SK-N-SH treated with all-trans-retinoic acid at 6 μM for 48 hours (cell line): ENCODE measurements around the gene TOX2.

Experiments
- GLIS3 ChIP-seq: fragments of 250-450 bp; sonication (Bioruptor Pico); IDR thresholded peaks from 2 replicates; pipeline ENCODE4 v1.5.0; 2020; ENCODE audit warnings: mild to moderate bottlenecking, moderate library complexity
- ZFP3 ChIP-seq: fragments of 250-450 bp; sonication (Bioruptor Pico); IDR thresholded peaks from 2 replicates; pipeline ENCODE4 v1.5.0; 2020; ENCODE audit warnings: mild to moderate bottlenecking, moderate library complexity
- ZNF8 ChIP-seq: fragments of 450-650 bp; formaldehyde crosslinking; IDR thresholded peaks from 2 replicates; pipeline ENCODE4 v1.5.0; 2020; ENCODE audit warnings: mild to moderate bottlenecking, moderate library complexity
- TF ChIP-seq, protein P1 (sequence below): fragments of 250-450 bp; sonication (Bioruptor Pico); IDR thresholded peaks from 2 replicates; pipeline ENCODE4 v1.8.0; 2020; ENCODE audit warnings: mild to moderate bottlenecking, moderate library complexity, borderline replicate concordance
- TF ChIP-seq, protein P2 (sequence below): fragments of 250-450 bp; sonication (Bioruptor Pico); IDR thresholded peaks from 2 replicates; pipeline ENCODE4 v1.5.1; 2020; ENCODE audit warnings: low read depth, mild to moderate bottlenecking, moderate library complexity

DNA sequence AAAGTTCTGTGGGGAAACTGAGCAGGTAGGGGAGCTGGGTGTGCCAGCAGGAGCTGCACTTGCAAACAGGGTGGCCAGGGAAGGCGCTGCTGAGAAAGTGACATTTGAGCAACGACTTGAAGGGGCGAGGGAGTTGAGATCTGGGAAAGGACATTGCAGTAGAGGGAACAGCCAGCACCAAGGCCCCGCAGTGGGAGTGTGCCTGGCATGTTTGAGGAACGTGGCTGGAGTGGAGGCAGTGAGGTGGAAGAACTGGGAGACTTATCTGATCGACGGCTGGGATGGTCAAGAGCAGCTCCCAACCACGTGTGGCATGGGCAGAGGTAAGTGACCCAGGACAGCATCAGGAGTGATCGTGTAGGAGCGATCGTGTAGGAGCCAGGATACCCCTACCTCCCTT lies 77.3 kb downstream of the TOX2 start:
- TF ChIP-seq, protein P1, sequence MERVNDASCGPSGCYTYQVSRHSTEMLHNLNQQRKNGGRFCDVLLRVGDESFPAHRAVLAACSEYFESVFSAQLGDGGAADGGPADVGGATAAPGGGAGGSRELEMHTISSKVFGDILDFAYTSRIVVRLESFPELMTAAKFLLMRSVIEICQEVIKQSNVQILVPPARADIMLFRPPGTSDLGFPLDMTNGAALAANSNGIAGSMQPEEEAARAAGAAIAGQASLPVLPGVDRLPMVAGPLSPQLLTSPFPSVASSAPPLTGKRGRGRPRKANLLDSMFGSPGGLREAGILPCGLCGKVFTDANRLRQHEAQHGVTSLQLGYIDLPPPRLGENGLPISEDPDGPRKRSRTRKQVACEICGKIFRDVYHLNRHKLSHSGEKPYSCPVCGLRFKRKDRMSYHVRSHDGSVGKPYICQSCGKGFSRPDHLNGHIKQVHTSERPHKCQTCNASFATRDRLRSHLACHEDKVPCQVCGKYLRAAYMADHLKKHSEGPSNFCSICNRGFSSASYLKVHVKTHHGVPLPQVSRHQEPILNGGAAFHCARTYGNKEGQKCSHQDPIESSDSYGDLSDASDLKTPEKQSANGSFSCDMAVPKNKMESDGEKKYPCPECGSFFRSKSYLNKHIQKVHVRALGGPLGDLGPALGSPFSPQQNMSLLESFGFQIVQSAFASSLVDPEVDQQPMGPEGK (CRISPR knock-in tag) = no peak
- TF ChIP-seq, protein P2, sequence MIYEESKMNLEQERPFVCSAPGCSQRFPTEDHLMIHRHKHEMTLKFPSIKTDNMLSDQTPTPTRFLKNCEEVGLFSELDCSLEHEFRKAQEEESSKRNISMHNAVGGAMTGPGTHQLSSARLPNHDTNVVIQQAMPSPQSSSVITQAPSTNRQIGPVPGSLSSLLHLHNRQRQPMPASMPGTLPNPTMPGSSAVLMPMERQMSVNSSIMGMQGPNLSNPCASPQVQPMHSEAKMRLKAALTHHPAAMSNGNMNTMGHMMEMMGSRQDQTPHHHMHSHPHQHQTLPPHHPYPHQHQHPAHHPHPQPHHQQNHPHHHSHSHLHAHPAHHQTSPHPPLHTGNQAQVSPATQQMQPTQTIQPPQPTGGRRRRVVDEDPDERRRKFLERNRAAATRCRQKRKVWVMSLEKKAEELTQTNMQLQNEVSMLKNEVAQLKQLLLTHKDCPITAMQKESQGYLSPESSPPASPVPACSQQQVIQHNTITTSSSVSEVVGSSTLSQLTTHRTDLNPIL (CRISPR knock-in tag) = no peak
- no peak for TF ChIP-seq ZFP3 (CRISPR knock-in tag)
- TF ChIP-seq ZNF8 (CRISPR knock-in tag) = no peak
- no peak for TF ChIP-seq GLIS3
